Pancreas (tissue), 10 donors: ENCODE data around the gene DNMT3A. TPM values are rescaled to one million over a fixed set of nuclear protein-coding genes. Genes with fewer than 3 reads are reported as not detected.

Experiments
- ATAC-seq, 4 donors: fragments of 200-7000 bp; cut with Tn5 transposase; one replicate each; pipeline versions ENCODE4 v1.8.0 to v1.9.1; 2020; ENCODE audit warnings: mild to moderate bottlenecking in 4 of 4, moderate library complexity in 4 of 4
- DNase-seq, 6 donors: peaks; one replicate each; pipeline ENCODE4 v3.0.0-alpha.2; 2020
- FAIRE-seq: peaks from 2 replicates; lab custom pipeline; 2012; peaks lifted over from hg19 to GRCh38; lab: Jason Lieb, UNC
- H3K27ac ChIP-seq, 4 donors: fragments of 200-600 bp; sonication (generic); 1 replicate in 3 of 4; 2 replicates in 1 of 4; pipeline versions ENCODE4 v1.5.0 to v1.8.0; 2020
- H3K27me3 ChIP-seq, 4 donors: fragments of 200-600 bp; one replicate each; pipeline ENCODE4 v1.8.0; 2021
- H3K36me3 ChIP-seq, 3 donors: fragments of 200-600 bp; sonication (generic) in 1 of 3; one replicate each; pipeline versions ENCODE4 v1.5.0 to v1.8.0; 2020 to 2021
- H3K4me1 ChIP-seq, 3 donors: fragments of 200-600 bp; one replicate each; pipeline ENCODE4 v1.8.0; 2021
- H3K4me3 ChIP-seq, 4 donors: fragments of 200-600 bp; sonication (generic) in 2 of 4; one replicate each; pipeline versions ENCODE4 v1.5.0 to v1.8.0; 2020 to 2021
- H3K9me3 ChIP-seq, 4 donors: fragments of 200-600 bp; one replicate each; pipeline ENCODE4 v1.8.0; 2021
- CTCF ChIP-seq, 4 donors: fragments of 200-600 bp; sonication (generic) in 3 of 4; IDR thresholded peaks; one replicate each; pipeline versions ENCODE4 v1.5.0 to v1.8.0; 2021; ENCODE audit warnings: antibody characterized with exemption in 4 of 4
- WGBS, 2 donors: extraction: QIAGEN DNeasy Blood & Tissue Kit; methylation state at CpG; one replicate each; pipeline ENCODE4 v1.1.7; 2013; 5-methylcytosine and 5-hydroxymethylcytosine counted together
- intact Hi-C, 3 donors: fragments of 100-400 bp; cut with DNase I; formaldehyde crosslinking; loops; one replicate each; pipeline versions ENCODE4 v1.11.1 to v1.14.2; 2022
- polyA plus RNA-seq, 2 donors: library from polyadenylated mRNA; stranded (reverse); fragments of 200-250 nt; gene quantifications; one replicate each; pipeline ENCODE4 v1.2.3, GENCODE V29; 2013
- total RNA-seq, 6 donors: library from RNA; stranded (reverse); fragmentation: NEBNext Ultra II Directional in 4 of 6; extraction: Animal tissue kit (Norgen Biotek cat#: 25700) in 4 of 6; gene quantifications; one replicate each; pipeline versions ENCODE4 v1.2.1 to v1.2.4, GENCODE V29; 2021 to 2023
- donor health status: healthy with polysubstance abuse.
- donor health status: DM: no; HTN: no; CAD: no; lungs with moderate emphysema.
- donor health status: DM: no; HTN: no; CAD: no.
- donor health status: control.
- donor health status: control.
- donor health status: Bipolar disorder and iron deficiency.
- donor health status: DM: yes; HTN: yes; CAD: no.
- donor health status: DM: no; HTN: no; CAD: no.
- donor health status: DM: no; HTN: no; CAD: no.
- donor health status: DM: yes; HTN: yes; CAD: no.

DNMT3A gene
- total and polyA plus RNA-seq, 8 donors = 10.3 to 30.9 (median 17.5) TPM

DNA sequence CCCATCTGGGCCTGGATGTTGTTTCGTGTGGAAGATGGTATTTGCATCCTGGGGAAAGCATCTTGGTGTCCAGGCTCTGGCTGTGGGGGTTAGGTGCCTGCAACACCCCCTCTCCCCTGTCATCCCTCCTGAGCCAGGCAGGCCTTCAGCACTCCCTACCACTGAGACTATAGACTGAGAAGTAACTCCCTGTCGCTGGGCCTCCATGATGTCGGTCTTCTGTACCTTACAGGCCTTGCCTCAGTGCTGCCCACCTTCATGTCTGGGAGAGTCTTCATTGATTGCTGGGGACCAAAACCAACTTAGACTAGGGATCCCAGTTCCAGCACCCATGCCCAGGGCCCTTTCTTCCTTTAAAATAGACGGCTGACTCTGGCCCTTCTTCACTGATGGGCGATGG, 33.1 kb upstream of the DNMT3A start:
- FAIRE-seq = no peak
- TF ChIP-seq CTCF (IDR thresholded peaks at IDR 0.05) = no peak
- Histone ChIP-seq H3K4me1 (peaks cover 5 to 11% (median 5%) of the 10 kb centered on the region in 3 donors), H3K27ac (no peak overlapping the region), H3K27me3 (no peaks in the 10 kb centered on the region), H3K36me3 (no peaks in the 10 kb centered on the region), H3K4me3 (no peak overlapping the region), H3K9me3 (no peaks in the 10 kb centered on the region)
- intact Hi-C loops = loop anchor here in 1 of 3 donors (10.0 kb wide), 1 partner anchor 150 kb away; no protein-coding TSS in a partner anchor
- WGBS, 2 donors = 95 to 96% methylated on average over 5 of the region's 5 CpGs
- peak in 1 of 6 donors; percentile 33 for DNase-seq
- ATAC-seq = no peak

GRCh38 chr2:25374411-25374810, 32.7 kb upstream of the DNMT3A start:
- intact Hi-C loops = loop anchor here in 1 of 3 donors (10.0 kb wide), 1 partner anchor 150 kb away; no protein-coding TSS in a partner anchor
- no peaks in the 10 kb centered on the region for H3K9me3 ChIP-seq
- peaks cover 5 to 11% (median 5%) of the 10 kb centered on the region in 3 donors for H3K4me1 ChIP-seq
- WGBS, 2 donors = 96 to 98% methylated on average over 4 of the region's 4 CpGs
- H3K4me3 ChIP-seq = no peak overlapping the region
- FAIRE-seq (no peak), DNase-seq (peak in 1 of 6 donors; percentile 19), ATAC-seq (no peak)
- H3K27ac ChIP-seq = no peak overlapping the region
- H3K27me3 ChIP-seq = no peaks in the 10 kb centered on the region
- no peaks in the 10 kb centered on the region for H3K36me3 ChIP-seq
- TF ChIP-seq CTCF (IDR thresholded peaks at IDR 0.05) = no peak

DNA sequence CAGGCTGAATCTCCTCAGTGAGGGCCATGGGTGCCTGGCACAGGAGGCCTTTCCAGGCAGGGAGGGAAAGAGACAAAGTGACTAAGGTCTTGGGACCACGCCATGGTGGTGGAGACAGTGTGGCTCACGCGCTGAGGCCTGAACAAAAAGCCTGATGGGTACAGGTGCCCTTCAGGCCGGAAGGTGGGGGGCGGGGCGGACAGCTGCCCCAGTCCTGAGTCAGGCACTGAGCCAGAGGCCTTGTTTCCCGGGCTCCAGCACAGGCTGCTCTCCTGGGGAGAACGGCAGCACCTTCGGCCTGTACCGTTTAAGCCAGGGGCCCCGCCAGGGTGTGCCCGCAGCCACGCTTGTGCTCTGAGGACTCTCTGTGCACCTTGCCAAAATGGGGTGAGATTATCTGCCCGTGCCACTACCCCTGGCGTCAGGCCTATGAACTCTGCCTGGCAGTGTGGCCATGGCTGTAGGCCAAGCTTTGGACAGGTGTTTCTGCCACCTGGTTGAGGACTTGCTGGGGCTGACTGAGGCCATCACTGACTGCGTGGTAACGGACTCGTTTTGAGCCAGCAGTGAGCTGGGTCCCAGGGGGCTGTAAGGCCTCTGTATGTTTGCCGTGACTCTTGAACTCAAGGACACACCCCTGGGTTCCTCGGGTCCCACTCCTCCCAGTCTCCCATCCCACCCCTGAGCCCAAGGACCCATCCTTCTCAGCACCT, 31.7 kb upstream of the DNMT3A start:
- peaks cover 5 to 11% (median 5%) of the 10 kb centered on the region in 3 donors for H3K4me1 ChIP-seq
- H3K4me3 ChIP-seq = no peak overlapping the region
- no peaks in the 10 kb centered on the region for H3K9me3 ChIP-seq
- intact Hi-C loops = loop anchor here in 1 of 3 donors (10.0 kb wide), 1 partner anchor 151 kb away; no protein-coding TSS in a partner anchor
- WGBS, 2 donors = 13 to 16% methylated on average over 20 of the region's 20 CpGs
- peak; percentile 69 to 84 (median 81) for ATAC-seq
- peak overlapping the region; percentile 28 to 76 (median 72) for H3K27ac ChIP-seq
- DNase-seq = peak; percentile 87 to 96 (median 92)
- peak in 1 of 4 donors; percentile 22 for TF ChIP-seq CTCF (IDR thresholded peaks at IDR 0.05)
- FAIRE-seq = no peak
- H3K27me3 ChIP-seq = no peaks in the 10 kb centered on the region
- H3K36me3 ChIP-seq = no peaks in the 10 kb centered on the region

GRCh38 chr2:25372405-25373268, 30.9 kb upstream of the DNMT3A start:
- Histone ChIP-seq H3K4me1 (peaks cover 5 to 11% (median 5%) of the 10 kb centered on the region in 3 donors), H3K4me3 (no peak overlapping the region), H3K36me3 (no peaks in the 10 kb centered on the region), H3K27ac (peak overlapping the region; percentile 28 to 76 (median 72)), H3K9me3 (no peaks in the 10 kb centered on the region), H3K27me3 (no peaks in the 10 kb centered on the region)
- FAIRE-seq = no peak
- peak in 1 of 6 donors; percentile 63 for DNase-seq
- no peak for ATAC-seq
- WGBS, 2 donors = 80 to 82% methylated on average over 25 of the region's 25 CpGs
- TF ChIP-seq CTCF (IDR thresholded peaks at IDR 0.05) = no peak
- intact Hi-C loops = loop anchor here in 1 of 3 donors (10.0 kb wide), 1 partner anchor 152 kb away; no protein-coding TSS in a partner anchor
